Spleen (tissue), 13 donors: ENCODE results near the gene CEBPZ. TPM values are rescaled to one million over a fixed set of nuclear protein-coding genes. Genes with fewer than 3 reads are reported as not detected.

Experiments used
- DNase-seq: peaks from one replicate; pipeline ENCODE4 v3.0.0-alpha.2; 2020
- H3K27ac ChIP-seq, 8 donors: fragments of 200-600 bp; sonication (generic) in 7 of 8; 1 replicate in 4 of 8; 2 replicates in 4 of 8; pipeline versions ENCODE4 v1.5.0 to v1.8.0; 2016 to 2021; ENCODE audit warnings: inconsistent platforms in 4 of 8, mild to moderate bottlenecking in 4 of 8, moderate library complexity in 1 of 8
- H3K27me3 ChIP-seq, 7 donors: fragments of 200-600 bp; sonication (generic) in 6 of 7; replicated peaks in 1 of 7; 1 replicate in 4 of 7; 2 replicates in 3 of 7; pipeline versions ENCODE4 v1.5.0 to v1.8.0; 2016 to 2021; ENCODE audit warnings: inconsistent platforms in 3 of 7, mild to moderate bottlenecking in 1 of 7
- H3K36me3 ChIP-seq, 6 donors: fragments of 200-600 bp; sonication (generic) in 5 of 6; 1 replicate in 4 of 6; 2 replicates in 2 of 6; pipeline versions ENCODE4 v1.5.0 to v1.8.0; 2016 to 2021; ENCODE audit warnings: inconsistent platforms in 2 of 6
- H3K4me1 ChIP-seq, 6 donors: fragments of 200-600 bp; sonication (generic) in 5 of 6; 1 replicate in 3 of 6; 2 replicates in 3 of 6; pipeline versions ENCODE4 v1.5.0 to v1.8.0; 2016 to 2021; ENCODE audit warnings: inconsistent platforms in 3 of 6
- H3K4me3 ChIP-seq, 8 donors: fragments of 200-600 bp; sonication (generic) in 7 of 8; 1 replicate in 4 of 8; 2 replicates in 4 of 8; pipeline versions ENCODE4 v1.5.0 to v1.8.0; 2016 to 2021; ENCODE audit warnings: inconsistent platforms in 4 of 8, mild to moderate bottlenecking in 4 of 8, moderate library complexity in 2 of 8
- H3K9me3 ChIP-seq, 8 donors: fragments of 200-600 bp; sonication (generic) in 7 of 8; 1 replicate in 4 of 8; 2 replicates in 4 of 8; pipeline versions ENCODE4 v1.5.0 to v1.8.0; 2016 to 2021; ENCODE audit warnings: inconsistent platforms in 4 of 8
- CTCF ChIP-seq, 11 experiments: fragments of 200-600 bp in 7 of 11; fragments of 450-650 bp in 4 of 11; sonication (generic) in 4 of 11; IDR thresholded peaks in 8 of 11; conservative IDR thresholded peaks in 3 of 11; 1 replicate in 7 of 11; 2 replicates in 4 of 11; pipeline versions ENCODE4 v1.4.0 to v1.8.0; 2016 to 2021; ENCODE audit warnings: antibody characterized with exemption in 11 of 11, inconsistent platforms in 4 of 11, mild to moderate bottlenecking in 1 of 11
- POLR2A ChIP-seq, 3 donors: fragments of 450-650 bp; IDR thresholded peaks; one replicate each; pipeline ENCODE4 v1.5.1; 2017; ENCODE audit warnings: antibody characterized with exemption in 3 of 3, mild to moderate bottlenecking in 1 of 3
- POLR2AphosphoS5 ChIP-seq, 3 donors: sonication (generic); formaldehyde crosslinking; IDR thresholded peaks; one replicate each; pipeline ENCODE4 v1.5.1; 2017; ENCODE audit warnings: antibody characterized with exemption in 3 of 3
- WGBS, 5 donors: extraction: QIAGEN DNeasy Blood & Tissue Kit in 3 of 5; methylation state at CpG; one replicate each; pipeline versions ENCODE4 v1.1.5 to v1.1.7; 2013 to 2018; 5-methylcytosine and 5-hydroxymethylcytosine counted together
- intact Hi-C: fragments of 100-400 bp; cut with DNase I; formaldehyde crosslinking; loops from one replicate; pipeline ENCODE4 v1.15.0; 2023; ENCODE audit warnings: low total_unique reads
- long read RNA-seq, 2 donors: transcript quantifications; one replicate each; lab custom pipeline, GENCODE V29; 2026
- polyA plus RNA-seq, 3 donors: library from polyadenylated mRNA; stranded (reverse); fragments of 200-250 nt; gene quantifications; one replicate each; pipeline ENCODE4 v1.2.1, GENCODE V29; 2013
- total RNA-seq, 7 donors: library from RNA; depleted of rRNA in 3 of 7; stranded (reverse); fragments of >200 nt in 3 of 7; fragmentation: NEBNext Ultra II Directional in 4 of 7; extraction: Animal tissue kit (Norgen Biotek cat#: 25700) in 4 of 7; gene quantifications; one replicate each; pipeline versions ENCODE4 v1.1.0 to v1.2.1, GENCODE V29; 2016 to 2021
- donor health status: healthy with polysubstance abuse.
- donor health status: DM: no; HTN: no; CAD: no; lungs with moderate emphysema.
- donor health status: DM: no; HTN: no; CAD: no.
- donor health status: Bipolar disorder and iron deficiency.
- donor health status: healthy.
- donor health status: DM: no; HTN: no; CAD: no.
- donor health status: DM: yes; HTN: yes; CAD: no.

The CEBPZ gene
- 10 to 100 TPM; 34.8 to 54.0 (median 43.9) TPM for total RNA-seq
- polyA plus RNA-seq = 10 to 100 TPM; 50.4 to 54.8 (median 54.2) TPM
- long read RNA-seq, donor 1, transcript CEBPZ-201 (16 exons, 3,463 nt) = minor isoform, 6 of 37 reads
- long read RNA-seq, donor 1, transcript CEBPZ-203 (5 exons, 611 nt) = major isoform, 8 of 37 reads
- long read RNA-seq, donor 1, partial matches to known transcripts = 23 of 37 reads
- long read RNA-seq, donor 1, other reads (novel, unspliced or antisense) = 0 of 37 reads
- long read RNA-seq, donor 2, transcript CEBPZ-203 (5 exons, 611 nt) = major isoform, 5 of 21 reads
- long read RNA-seq, donor 2, partial matches to known transcripts = 15 of 21 reads
- long read RNA-seq, donor 2, other reads (novel, unspliced or antisense) = 0 of 21 reads

GRCh38 chr2:37231241-37232130 lies at the start of gene CEBPZ, which contains the start of gene NDUFAF7:
Gene CEBPZ (minus strand): TSS chr2:37231596. CDS start chr2:37231567, 29 bp downstream.
Gene NDUFAF7 (plus strand): TSS chr2:37231658. CDS start chr2:37231706, 48 bp downstream.
- intact Hi-C loops = no loop called here
- Histone ChIP-seq H3K4me1 (peaks cover 25 to 78% (median 56%) of the 10 kb centered on the region in 6 donors), H3K27me3 (no peaks in the 10 kb centered on the region), H3K9me3 (no peaks in the 10 kb centered on the region), H3K27ac (peak within 1 kb of the TSS; percentile 83 to 98 (median 94)), H3K4me3 (peak within 1 kb of the TSS; percentile 68 to 90 (median 77)), H3K36me3 (peaks cover 0 to 46% (median 22%) of the 10 kb centered on the region in 6 donors)
- peak; percentile 97 for DNase-seq
- 0 to 1% (median 0%) methylated on average over 52 to 73 of the region's 73 CpGs for WGBS, 5 donors
- TF ChIP-seq POLR2AphosphoS5 (IDR thresholded peaks at IDR 0.05) (peak; percentile 92 to 95 (median 93)), CTCF (IDR thresholded peaks at IDR 0.05 in 8 of 11, conservative IDR thresholded peaks at IDR 0.05 in 3 of 11) (peak in 2 of 11 experiments; percentile 26 to 27), POLR2A (IDR thresholded peaks at IDR 0.05) (peak; percentile 11 to 69 (median 56))

GRCh38 chr2:37276291-37276690 lies 44.9 kb upstream of the CEBPZ start:
- WGBS, 5 donors = 85 to 93% (median 88%) methylated on average over 2 of the region's 2 CpGs
- H3K4me3 ChIP-seq = no peak overlapping the region
- H3K36me3 ChIP-seq = peaks cover 0 to 97% (median 55%) of the 10 kb centered on the region in 6 donors
- intact Hi-C loops = no loop called here
- H3K9me3 ChIP-seq = no peaks in the 10 kb centered on the region
- no peak for DNase-seq
- no peak overlapping the region for H3K27ac ChIP-seq
- TF ChIP-seq POLR2A (IDR thresholded peaks at IDR 0.05) (no peak), POLR2AphosphoS5 (IDR thresholded peaks at IDR 0.05) (no peak), CTCF (IDR thresholded peaks at IDR 0.05 in 8 of 11, conservative IDR thresholded peaks at IDR 0.05 in 3 of 11) (no peak)
- no peaks in the 10 kb centered on the region for H3K27me3 ChIP-seq
- H3K4me1 ChIP-seq = no peaks in the 10 kb centered on the region

- H3K36me3 ChIP-seq = peaks cover 0 to 97% (median 52%) of the 10 kb centered on the region in 6 donors
- H3K4me1 ChIP-seq = no peaks in the 10 kb centered on the region
- no peak for DNase-seq
- 58 to 84% (median 76%) methylated on average over 6 of the region's 6 CpGs for WGBS, 5 donors
- TF ChIP-seq CTCF (IDR thresholded peaks at IDR 0.05 in 8 of 11, conservative IDR thresholded peaks at IDR 0.05 in 3 of 11) (no peak), POLR2A (IDR thresholded peaks at IDR 0.05) (no peak), POLR2AphosphoS5 (IDR thresholded peaks at IDR 0.05) (no peak)
- H3K4me3 ChIP-seq = no peak overlapping the region
- H3K27me3 ChIP-seq = no peaks in the 10 kb centered on the region
- H3K9me3 ChIP-seq = no peaks in the 10 kb centered on the region
- H3K27ac ChIP-seq = peak overlapping the region in 2 of 8 donors; percentile 12 to 40
- intact Hi-C loops = no loop called here
Measured at GRCh38 chr2:37274359-37274965, 43.1 kb upstream of the CEBPZ start.
